Large intestine (tissue), 3 donors: ENCODE measurements around the gene FAM241A. TPM values are rescaled to one million over a fixed set of nuclear protein-coding genes. Genes with fewer than 3 reads are reported as not detected.
A peak's percentile ranks its signal among the peaks of the same experiment; 100 is the strongest.

ENCODE experiments used
- DNase-seq, 2 donors: peaks; one replicate each; pipeline versions ENCODE4 v3.0.0 to v3.0.0-alpha.2; 2013
- H3K27ac ChIP-seq: one replicate; pipeline ENCODE4 v1.5.1; 2013; ENCODE audit warnings: low read length
- H3K27me3 ChIP-seq: 2 replicates; pipeline ENCODE4 v1.6.1; 2013; ENCODE audit warnings: low read length; ENCODE audit not compliant: control insufficient read depth, insufficient read depth
- H3K36me3 ChIP-seq: 2 replicates; pipeline ENCODE4 v1.6.1; 2013; ENCODE audit warnings: low read length; ENCODE audit not compliant: control insufficient read depth, insufficient read depth
- H3K4me1 ChIP-seq: one replicate; pipeline ENCODE4 v1.6.1; 2013; ENCODE audit warnings: low read length; ENCODE audit not compliant: control insufficient read depth, insufficient read depth
- H3K4me3 ChIP-seq: one replicate; pipeline ENCODE4 v1.5.1; 2013; ENCODE audit warnings: low read length
- H3K9me3 ChIP-seq: one replicate; pipeline ENCODE4 v1.6.1; 2013; ENCODE audit warnings: mild to moderate bottlenecking, low read depth, low read length, moderate library complexity; ENCODE audit not compliant: control insufficient read depth
- WGBS: methylation state at CpG from one replicate; pipeline ENCODE4 v1.1.5; 2013; ENCODE audit warnings: low lambda C conversion rate; ENCODE audit not compliant: insufficient coverage; 5-methylcytosine and 5-hydroxymethylcytosine counted together
- polyA plus RNA-seq: library from polyadenylated mRNA; unstranded; fragments of 120-200 nt; gene quantifications from one replicate; pipeline ENCODE4 v1.2.1, GENCODE V29; 2013

FAM241A gene
- polyA plus RNA-seq, 1 donor, result 1.3 TPM

DNA sequence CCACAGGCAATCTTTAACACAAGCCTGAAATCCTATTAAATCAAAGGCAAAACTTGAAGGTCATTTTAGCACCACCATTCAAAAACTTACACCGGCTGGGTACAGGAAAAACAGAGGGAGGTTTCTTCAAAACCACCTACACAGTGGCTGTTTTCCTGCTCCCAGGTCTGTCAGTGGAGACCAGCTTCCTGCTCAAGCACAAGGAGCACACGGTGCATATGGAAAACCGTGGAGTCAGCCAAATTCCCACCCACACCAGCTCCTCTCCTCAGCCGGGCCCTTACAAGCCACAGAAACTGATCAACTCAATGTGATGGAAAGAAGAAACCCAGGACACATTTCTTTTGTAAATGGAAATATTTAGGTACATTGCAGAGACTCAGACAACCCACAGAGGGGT lies 14.3 kb upstream of the FAM241A start:
- Histone ChIP-seq H3K27me3 (no peaks in the 10 kb centered on the region), H3K9me3 (no peaks in the 10 kb centered on the region), H3K36me3 (no peaks in the 10 kb centered on the region), H3K27ac (no peak overlapping the region), H3K4me1 (no peaks in the 10 kb centered on the region), H3K4me3 (no peak overlapping the region)
- 60% methylated on average over 1 of the region's 4 CpGs for WGBS
- DNase-seq, result no peak

DNA sequence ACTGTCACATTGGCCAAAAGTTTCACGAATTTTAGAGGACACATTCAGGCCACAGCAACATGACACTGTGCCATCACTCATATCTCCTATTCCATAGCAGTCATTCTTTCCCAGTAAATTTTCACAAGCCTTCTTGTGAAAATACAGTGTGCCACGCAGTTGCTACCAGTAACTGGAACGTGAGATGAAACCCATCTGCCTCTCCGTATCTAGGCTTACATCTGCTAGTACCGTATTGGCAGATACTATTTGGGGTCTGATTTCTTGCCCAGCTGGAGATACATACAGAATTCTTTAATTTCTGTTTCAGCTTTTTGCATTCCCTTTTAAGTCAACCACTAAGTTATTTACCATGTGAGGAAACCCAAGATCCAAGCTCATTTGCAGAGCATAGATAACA lies 8.7 kb upstream of the FAM241A start:
- Histone ChIP-seq H3K36me3 (no peaks in the 10 kb centered on the region), H3K27me3 (no peaks in the 10 kb centered on the region), H3K9me3 (no peaks in the 10 kb centered on the region), H3K27ac (no peak overlapping the region), H3K4me3 (no peak overlapping the region), H3K4me1 (no peaks in the 10 kb centered on the region)
- no peak for DNase-seq
- WGBS, result 100% methylated on average over 1 of the region's 5 CpGs

DNA sequence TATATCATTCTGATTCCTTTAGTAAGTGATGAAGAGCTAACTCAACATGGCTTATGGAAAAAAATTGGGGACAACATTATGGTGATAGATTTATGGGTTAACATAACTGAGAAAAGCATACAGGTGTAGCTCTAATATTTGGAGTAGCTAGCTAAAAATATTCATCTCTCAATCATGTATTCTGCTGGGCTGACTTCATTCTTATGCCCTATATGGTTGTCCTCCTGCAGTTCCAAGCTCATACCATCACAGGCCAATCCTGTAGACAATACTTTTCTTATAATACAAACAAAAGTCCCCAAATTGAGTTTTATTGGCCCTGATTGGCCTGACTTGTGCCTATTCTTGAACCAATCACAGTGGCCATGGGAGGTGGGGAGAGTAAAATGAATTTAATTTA lies 6.7 kb upstream of the FAM241A start:
- Histone ChIP-seq H3K4me3 (no peak overlapping the region), H3K27me3 (no peaks in the 10 kb centered on the region), H3K27ac (no peak overlapping the region), H3K9me3 (no peaks in the 10 kb centered on the region), H3K36me3 (no peaks in the 10 kb centered on the region), H3K4me1 (no peaks in the 10 kb centered on the region)
- DNase-seq, result no peak

DNA sequence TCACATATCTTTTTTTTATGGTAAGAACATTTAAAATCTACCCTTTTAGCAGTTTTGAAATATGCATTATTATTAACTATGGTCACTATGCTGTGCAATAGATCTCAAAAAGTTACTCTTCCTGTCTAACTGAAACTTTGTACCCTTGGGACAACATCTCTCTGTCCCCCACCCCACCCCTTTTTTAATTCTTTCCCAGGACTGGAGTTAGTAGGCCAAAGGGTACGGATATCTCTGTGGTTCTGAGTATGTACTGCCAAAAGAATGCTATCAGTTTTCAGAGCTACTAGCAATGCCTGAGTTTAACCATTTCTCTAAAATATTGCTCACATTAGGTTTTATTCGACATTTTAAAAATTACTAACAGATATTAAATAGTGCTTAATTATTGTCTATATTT lies 4.7 kb upstream of the FAM241A start:
- no peak overlapping the region for H3K4me3 ChIP-seq
- no peak overlapping the region for H3K27ac ChIP-seq
- no peaks in the 10 kb centered on the region for H3K36me3 ChIP-seq
- H3K27me3 ChIP-seq, result no peaks in the 10 kb centered on the region
- DNase-seq, result no peak
- no peaks in the 10 kb centered on the region for H3K4me1 ChIP-seq
- H3K9me3 ChIP-seq, result peaks cover 5% of the 10 kb centered on the region
- 91% methylated on average over 1 of the region's 2 CpGs for WGBS

DNA sequence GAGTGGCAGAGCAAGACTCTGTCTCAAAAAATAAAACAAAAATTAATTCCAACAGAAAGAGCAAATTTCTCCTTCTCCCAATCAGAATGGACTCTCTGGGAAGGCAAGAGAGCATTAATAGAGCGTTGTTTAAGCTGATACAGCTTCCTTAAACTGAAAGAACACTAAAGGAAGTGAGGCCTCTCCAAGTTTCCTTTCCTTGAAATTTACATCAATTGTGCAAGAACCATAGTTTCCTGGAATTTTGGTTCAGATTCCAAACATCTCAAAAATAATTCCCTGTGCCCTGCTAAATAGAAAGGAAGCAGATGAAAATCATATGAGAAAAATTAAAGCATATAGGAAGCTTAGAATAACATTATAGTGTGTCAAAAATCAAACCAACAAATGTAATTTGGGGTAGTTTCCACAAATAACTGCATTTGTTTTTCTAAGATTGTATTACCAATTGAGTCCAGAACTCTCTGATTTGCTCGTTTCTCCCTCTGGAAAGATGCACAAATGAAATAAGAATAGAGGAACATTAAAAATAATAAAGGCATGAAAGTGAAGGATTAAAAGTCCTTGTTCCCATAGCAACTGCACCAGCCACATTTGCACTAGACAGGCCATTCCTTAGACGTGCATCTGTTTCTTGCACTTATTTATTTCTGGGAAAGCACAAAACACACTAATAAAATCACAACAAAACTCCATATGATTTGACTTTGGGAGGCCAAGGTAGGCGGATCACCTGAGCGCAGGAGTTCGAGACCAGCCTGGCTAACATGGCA lies 3.7 kb upstream of the FAM241A start:
- no peak for DNase-seq
- peaks cover 5% of the 10 kb centered on the region for H3K9me3 ChIP-seq
- H3K27ac ChIP-seq, result no peak overlapping the region
- WGBS, result 52% methylated on average over 2 of the region's 6 CpGs
- H3K4me1 ChIP-seq, result peaks cover 2% of the 10 kb centered on the region
- no peaks in the 10 kb centered on the region for H3K27me3 ChIP-seq
- H3K36me3 ChIP-seq, result no peaks in the 10 kb centered on the region
- no peak overlapping the region for H3K4me3 ChIP-seq

DNA sequence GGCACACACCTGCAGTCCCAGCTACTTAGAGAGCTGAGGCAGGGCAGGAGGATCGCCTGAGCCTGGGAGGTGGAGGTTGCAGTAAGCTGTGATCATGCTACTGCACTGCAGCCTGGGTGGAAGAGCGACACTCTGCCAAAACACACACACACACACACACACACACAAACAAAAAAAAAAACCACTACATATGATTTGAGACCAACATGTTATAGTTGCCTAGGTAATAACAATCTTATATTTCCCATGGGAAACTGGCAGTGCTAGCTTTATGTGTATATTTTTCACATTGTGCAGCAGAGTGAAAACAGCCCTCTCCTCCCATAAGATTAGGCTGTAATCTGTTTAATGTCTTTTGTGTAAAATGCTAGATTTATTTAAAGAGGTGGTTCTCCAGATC lies 3.1 kb upstream of the FAM241A start:
- no peaks in the 10 kb centered on the region for H3K27me3 ChIP-seq
- DNase-seq, result no peak
- peaks cover 5% of the 10 kb centered on the region for H3K9me3 ChIP-seq
- no peaks in the 10 kb centered on the region for H3K36me3 ChIP-seq
- no peak overlapping the region for H3K4me3 ChIP-seq
- peaks cover 5% of the 10 kb centered on the region for H3K4me1 ChIP-seq
- H3K27ac ChIP-seq, result no peak overlapping the region
- WGBS, result no CpG with 5 or more reads among the region's 2 CpGs

DNA sequence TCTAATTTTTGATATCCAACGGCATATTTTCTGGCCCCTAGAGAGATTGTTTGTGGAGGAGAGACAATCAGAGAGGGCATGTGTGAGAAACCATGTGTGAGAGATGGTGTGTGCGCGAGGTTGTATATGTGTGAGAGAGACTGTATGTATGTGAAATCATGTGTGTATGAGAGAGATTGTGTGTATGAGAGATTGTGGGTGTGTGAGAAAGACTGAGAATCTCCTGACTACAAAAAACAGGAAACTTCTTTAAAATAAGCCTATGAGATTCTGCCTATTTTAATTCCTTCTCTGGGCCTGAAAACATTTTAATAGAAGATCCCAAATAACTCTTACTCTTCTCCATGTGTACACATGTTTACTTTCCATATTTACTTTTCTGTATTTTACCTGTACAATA lies 1.5 kb upstream of the FAM241A start:
- DNase-seq, result no peak
- Histone ChIP-seq H3K36me3 (no peaks in the 10 kb centered on the region), H3K4me1 (peaks cover 5% of the 10 kb centered on the region), H3K4me3 (no peak overlapping the region), H3K27ac (no peak overlapping the region), H3K9me3 (peaks cover 5% of the 10 kb centered on the region), H3K27me3 (peaks cover 4% of the 10 kb centered on the region)
- 100% methylated on average over 2 of the region's 3 CpGs for WGBS

DNA sequence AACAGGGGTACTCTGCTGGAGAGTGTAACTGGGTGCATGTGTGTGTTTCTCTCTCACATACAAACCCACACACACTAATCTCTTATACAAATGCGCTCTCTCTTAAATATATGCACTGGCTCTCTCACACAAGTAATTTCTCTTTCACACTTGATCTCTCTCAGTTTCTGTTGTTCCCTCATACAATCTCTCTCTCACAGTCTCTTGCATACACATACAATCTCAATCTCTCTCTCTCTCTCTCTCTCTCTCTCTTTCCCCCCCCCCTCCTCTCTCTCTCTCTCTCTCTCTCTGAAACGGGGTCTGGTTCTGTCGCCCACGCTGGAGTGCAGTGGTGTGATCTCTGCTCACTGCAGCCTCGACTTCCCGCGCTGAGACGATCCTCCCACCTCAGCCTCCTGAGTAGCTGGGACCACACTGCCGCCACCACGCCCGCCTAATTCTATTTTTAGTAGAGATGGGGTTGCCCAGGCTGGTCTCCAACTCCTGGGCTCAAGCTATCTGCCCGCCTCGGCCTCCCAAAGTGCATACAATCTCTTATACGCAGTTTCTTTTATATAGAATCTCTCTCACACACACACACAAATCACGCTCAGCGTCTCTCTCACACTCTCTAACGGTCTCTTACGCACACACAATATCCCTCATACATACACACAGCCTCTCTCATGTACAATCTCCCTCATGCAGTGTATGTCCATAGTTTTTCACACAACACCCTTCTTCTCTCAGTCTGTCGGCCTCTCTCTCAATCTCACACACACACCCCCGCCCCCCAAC lies 518 bp upstream of the FAM241A start:
- no peak for DNase-seq
- Histone ChIP-seq H3K9me3 (peaks cover 5% of the 10 kb centered on the region), H3K4me3 (peak overlapping the region; percentile 28), H3K36me3 (no peaks in the 10 kb centered on the region), H3K4me1 (peaks cover 5% of the 10 kb centered on the region), H3K27ac (peak overlapping the region; percentile 25), H3K27me3 (peaks cover 4% of the 10 kb centered on the region)
- 85% methylated on average over 4 of the region's 20 CpGs for WGBS

DNA sequence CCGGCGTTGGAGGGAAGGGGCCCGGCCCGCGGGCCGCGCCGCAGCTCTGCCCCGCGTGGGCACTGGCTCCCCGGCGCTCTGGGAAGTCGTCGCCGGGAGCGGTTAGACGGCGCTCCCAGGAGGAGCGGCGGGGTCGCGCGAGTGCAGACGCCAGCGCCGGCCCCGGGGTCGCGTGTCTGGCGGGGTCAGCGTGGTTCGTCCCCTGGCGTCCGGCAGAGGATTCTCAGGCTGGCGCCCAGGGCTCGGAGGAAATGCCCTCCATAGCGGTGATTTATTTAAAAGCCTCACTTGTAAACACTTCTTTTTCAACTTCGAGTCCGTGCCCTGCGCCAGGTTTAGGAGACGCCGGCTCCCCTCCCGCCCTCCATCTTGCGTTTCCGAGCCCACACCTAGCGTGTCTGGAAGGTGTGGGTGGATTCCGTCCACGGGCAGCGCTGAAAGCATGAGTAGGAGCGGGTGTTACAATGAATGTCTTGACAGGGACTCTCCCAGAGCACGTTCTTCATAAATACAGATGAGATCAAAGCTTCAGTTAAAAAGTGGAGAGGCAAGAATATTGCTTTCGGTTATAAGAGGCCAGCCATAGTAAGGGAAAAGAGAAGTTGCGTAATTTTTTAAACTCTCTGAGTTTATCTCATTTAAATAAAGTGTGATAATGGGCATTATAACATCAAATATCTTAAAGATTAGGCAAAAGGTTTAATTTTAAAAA lies 692 bp downstream of the FAM241A start:
- Histone ChIP-seq H3K4me3 (peak overlapping the region; percentile 71), H3K27me3 (peaks cover 4% of the 10 kb centered on the region), H3K36me3 (no peaks in the 10 kb centered on the region), H3K27ac (peak overlapping the region; percentile 71), H3K4me1 (peaks cover 5% of the 10 kb centered on the region), H3K9me3 (peaks cover 5% of the 10 kb centered on the region)
- WGBS, result 0% methylated on average over 2 of the region's 53 CpGs
- peak; percentile 31 to 71 for DNase-seq

DNA sequence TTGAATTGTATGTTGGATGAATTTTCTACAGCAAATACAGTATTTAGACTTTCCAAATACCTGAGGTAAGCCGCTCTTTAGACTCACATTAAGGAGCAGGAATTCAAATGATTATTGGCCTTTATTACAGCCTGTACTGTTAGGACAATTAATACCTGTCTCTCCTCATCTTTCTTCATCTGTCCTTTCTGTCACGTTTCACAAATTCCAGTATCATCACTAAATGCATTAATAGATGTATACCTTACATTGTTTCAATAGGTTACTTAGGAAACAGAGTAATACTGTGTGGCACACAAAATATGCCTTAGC lies 1.2 kb downstream of the FAM241A start:
- Histone ChIP-seq H3K27me3 (peaks cover 4% of the 10 kb centered on the region), H3K36me3 (no peaks in the 10 kb centered on the region), H3K4me3 (peak overlapping the region; percentile 71), H3K27ac (no peak overlapping the region), H3K4me1 (peaks cover 5% of the 10 kb centered on the region), H3K9me3 (peaks cover 5% of the 10 kb centered on the region)
- 83% methylated on average over 1 of the region's 2 CpGs for WGBS
- DNase-seq, result no peak
